ENCODE measurements around the gene PPP2R2B.

The PPP2R2B gene

DNA sequence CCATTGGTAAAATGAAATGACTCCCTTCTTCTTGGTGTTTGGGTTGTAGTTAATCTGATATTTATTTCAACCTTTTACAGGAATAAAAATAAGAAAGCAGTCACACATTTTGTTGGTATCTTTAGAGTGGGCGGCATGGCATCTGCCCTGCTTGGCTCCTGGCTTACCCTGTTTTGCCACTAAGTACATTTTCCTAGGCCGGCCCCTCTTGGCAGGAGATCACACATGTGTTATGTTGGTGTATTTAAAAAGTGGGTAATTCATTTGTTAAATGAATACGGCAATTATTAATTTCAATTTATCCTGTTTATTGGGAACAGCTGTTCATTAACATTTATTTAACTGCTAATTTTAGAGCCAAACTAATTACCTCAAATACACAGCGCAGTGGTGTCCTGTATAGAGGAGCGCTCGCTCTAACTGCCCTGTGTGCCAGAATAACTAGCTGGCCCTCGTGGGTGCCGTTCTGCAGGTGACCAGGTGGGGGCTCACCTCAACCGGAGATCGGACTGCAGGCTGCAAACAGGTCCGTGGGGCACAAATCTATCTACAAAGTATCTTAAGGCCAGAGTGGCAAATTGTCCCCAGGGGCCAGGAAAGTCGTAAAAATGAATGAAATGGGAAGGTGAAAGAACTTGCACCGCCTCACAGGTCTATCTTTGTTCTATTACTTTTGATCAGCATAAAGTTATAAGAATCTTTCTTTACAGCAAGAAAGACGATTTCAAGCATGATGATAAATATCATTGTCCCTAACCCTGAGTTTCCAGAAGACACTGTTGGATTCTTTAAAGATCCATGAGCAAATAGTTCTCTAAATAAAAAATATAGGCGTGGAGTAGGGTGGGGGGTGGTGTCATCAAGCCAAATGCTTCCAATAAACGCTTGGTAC lies 336.4 kb downstream of the PPP2R2B start:
- peak; percentile 57 for DNase-seq (ENCODE audit: low read depth)

DNA sequence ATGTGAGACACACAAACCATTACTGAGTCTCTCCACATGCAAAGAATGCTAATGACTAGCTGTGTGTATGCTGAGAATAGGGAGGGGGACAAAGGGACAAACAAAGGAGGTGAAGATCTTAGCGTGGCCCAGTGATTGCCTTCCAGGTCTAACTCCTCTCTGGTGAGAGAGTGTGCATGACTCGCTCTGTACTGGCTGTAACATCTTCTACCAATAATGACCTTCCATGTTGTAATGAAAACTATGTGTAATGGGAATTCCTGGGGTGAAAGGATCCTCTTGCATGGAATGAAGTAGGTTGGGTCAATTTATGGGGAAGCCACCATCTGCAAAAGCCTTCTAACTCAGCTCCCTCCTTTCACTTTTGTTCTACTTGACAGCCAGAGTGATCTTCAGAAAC lies 338.1 kb downstream of the PPP2R2B start:
- no peak overlapping the region for H3K4me3 ChIP-seq (ENCODE audit: low read length)
- no peak for TF ChIP-seq CTCF (conservative IDR thresholded peaks at IDR 0.05; ENCODE audit: low read length)
- DNase-seq (ENCODE audit: low read depth) = peak; percentile 46

More for the DNA sequence above, 336.4 kb downstream of the PPP2R2B start:
- H3K4me3 ChIP-seq (ENCODE audit: low read length) = no peak overlapping the region
- TF ChIP-seq CTCF (conservative IDR thresholded peaks at IDR 0.05; ENCODE audit: low read length) = peak; percentile 80

DNA sequence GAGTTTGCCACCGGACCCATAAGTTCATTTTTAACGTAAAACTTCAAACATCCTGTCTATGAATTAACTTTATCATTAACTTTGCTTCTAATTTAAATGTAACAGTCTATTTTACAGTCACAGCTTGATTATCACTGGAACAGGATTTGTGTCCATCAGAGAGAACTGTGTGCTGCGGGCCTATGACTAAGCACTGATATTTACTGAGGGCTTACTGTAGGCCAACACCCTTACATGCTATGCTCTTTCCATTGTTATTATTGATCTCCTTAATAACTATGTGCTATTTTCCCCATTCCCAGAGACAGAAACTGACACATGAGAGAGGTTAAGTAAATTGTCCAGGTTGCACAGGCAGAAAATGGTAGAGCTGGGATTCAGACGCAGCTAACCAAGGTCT lies 338.6 kb downstream of the PPP2R2B start:
- H3K4me3 ChIP-seq (ENCODE audit: low read length) = no peak overlapping the region
- TF ChIP-seq CTCF (conservative IDR thresholded peaks at IDR 0.05; ENCODE audit: low read length) = no peak
- no peak for DNase-seq (ENCODE audit: low read depth)

DNA sequence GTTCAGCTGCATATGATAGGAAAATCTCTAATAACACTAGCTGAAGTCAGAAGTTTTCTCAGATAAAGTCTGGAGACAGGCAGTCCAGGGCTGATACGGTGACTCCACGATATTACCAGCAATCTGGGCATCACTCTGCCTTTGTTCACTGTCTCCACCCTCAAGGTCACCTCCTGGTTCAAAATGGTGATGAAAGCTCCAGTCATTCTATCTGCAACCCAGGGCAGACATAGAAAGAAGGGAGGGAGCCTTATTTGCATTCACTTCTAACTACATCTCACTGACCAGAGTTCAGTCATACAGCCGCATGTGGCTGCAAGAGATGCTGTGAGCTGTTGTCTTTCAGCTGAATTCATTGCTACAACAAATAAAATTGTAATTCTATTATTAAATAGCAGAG lies 340.1 kb downstream of the PPP2R2B start:
- DNase-seq (ENCODE audit: low read depth) = no peak
- H3K4me3 ChIP-seq (ENCODE audit: low read length) = no peak overlapping the region
- no peak for TF ChIP-seq CTCF (conservative IDR thresholded peaks at IDR 0.05; ENCODE audit: low read length)

DNA sequence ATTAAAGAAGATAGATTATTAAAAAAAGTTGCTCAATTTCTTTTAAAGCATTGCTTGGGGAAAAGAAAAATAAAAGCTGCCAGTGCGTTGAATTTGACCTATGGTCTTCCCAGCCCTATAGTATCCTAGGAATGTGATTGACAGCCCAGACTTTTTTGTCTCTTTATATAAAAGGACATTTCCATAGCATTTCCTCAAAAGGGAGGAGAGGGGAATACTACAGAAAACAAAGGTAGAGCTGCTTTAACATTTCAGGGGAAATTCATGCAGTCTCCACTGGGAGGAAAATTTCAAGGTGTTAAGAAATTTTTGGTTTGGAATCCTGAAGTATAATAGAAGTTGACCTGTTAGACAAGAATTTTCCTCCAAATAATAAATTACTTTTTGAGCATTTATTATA lies 344.7 kb downstream of the PPP2R2B start:
- TF ChIP-seq CTCF (conservative IDR thresholded peaks at IDR 0.05; ENCODE audit: low read length) = no peak
- no peak for DNase-seq (ENCODE audit: low read depth)
- H3K4me3 ChIP-seq (ENCODE audit: low read length) = no peak overlapping the region

DNA sequence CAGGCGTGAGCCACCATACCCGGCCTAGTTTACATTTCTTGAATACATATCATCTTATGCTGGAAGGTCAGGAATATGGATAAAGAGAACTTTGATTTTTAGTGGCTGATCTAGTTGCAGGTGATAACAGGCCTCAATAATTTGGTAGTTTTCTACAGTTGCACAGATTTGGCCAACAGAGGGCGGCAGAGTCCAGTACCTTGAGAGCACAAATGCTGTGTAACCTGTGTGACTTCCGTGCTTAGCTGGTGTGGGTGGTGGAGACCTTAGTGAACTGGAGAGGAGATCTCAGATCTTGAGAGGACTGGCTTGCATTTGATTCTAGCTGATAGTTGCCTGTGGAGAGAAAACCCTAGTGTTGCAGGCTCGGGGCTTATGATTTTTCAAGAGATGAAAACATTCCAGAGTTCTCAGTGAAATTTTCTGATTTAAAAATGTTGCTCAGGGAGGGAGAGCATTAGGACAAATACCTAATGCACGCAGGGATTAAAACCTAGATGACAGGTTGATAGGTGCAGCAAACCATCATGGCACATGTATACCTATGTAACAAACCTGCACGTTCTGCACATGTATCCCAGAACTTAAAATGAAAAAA lies 345.2 kb downstream of the PPP2R2B start:
- H3K4me3 ChIP-seq (ENCODE audit: low read length) = no peak overlapping the region
- peak; percentile 45 for DNase-seq (ENCODE audit: low read depth)
- peak; percentile 95 for TF ChIP-seq CTCF (conservative IDR thresholded peaks at IDR 0.05; ENCODE audit: low read length)

Measured in AG10803 (cell line).